Measurements from ENCODE around the gene SERPINA12.

GRCh38 chr14:94450722-94451090 lies 58.6 kb downstream of the SERPINA12 start:
- TF ChIP-seq, protein P1, sequence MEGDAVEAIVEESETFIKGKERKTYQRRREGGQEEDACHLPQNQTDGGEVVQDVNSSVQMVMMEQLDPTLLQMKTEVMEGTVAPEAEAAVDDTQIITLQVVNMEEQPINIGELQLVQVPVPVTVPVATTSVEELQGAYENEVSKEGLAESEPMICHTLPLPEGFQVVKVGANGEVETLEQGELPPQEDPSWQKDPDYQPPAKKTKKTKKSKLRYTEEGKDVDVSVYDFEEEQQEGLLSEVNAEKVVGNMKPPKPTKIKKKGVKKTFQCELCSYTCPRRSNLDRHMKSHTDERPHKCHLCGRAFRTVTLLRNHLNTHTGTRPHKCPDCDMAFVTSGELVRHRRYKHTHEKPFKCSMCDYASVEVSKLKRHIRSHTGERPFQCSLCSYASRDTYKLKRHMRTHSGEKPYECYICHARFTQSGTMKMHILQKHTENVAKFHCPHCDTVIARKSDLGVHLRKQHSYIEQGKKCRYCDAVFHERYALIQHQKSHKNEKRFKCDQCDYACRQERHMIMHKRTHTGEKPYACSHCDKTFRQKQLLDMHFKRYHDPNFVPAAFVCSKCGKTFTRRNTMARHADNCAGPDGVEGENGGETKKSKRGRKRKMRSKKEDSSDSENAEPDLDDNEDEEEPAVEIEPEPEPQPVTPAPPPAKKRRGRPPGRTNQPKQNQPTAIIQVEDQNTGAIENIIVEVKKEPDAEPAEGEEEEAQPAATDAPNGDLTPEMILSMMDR (conservative IDR thresholded peaks at IDR 0.05): no peak
- no peak for TF ChIP-seq ZFX (IDR thresholded peaks at IDR 0.05)

Measured in C4-2B (cell line).